ENCODE measurements around the gene TNNI3. TPM values are rescaled to one million over a fixed set of nuclear protein-coding genes. Genes with fewer than 3 reads are reported as not detected.

The TNNI3 gene
- total and polyA plus RNA-seq, 9 of the 15 experiments (the other 6 are each of a cell fraction or from before 2014, with no cell fraction given) = 4.7 to 158 (median 42.0) TPM

GRCh38 chr19:55146078-55146704 lies 11.3 kb downstream of the TNNI3 start (continued):
- TF ChIP-seq FOXM1 (IDR thresholded peaks at IDR 0.05; ENCODE audit: low read depth) (peak; percentile 83), FOXM1 (CRISPR knock-in tag; IDR thresholded peaks at IDR 0.05; ENCODE audit: low read depth) (0 out of 2 replicates have a peak, but pooled peaks have one; percentile 17), ZNF197 (CRISPR knock-in tag; IDR thresholded peaks at IDR 0.05; ENCODE audit: low read depth) (no peak), ESRRA (IDR thresholded peaks at IDR 0.05; ENCODE audit: borderline replicate concordance, low read depth) (no peak), ZNF57 (CRISPR knock-in tag; IDR thresholded peaks at IDR 0.05) (no peak), KDM1A (IDR thresholded peaks at IDR 0.05) (peak; percentile 19 to 59; a peak in 1 of 4 replicates), ZNF347 (CRISPR knock-in tag; IDR thresholded peaks at IDR 0.05; ENCODE audit: low read depth) (no peak), CBX2 (IDR thresholded peaks at IDR 0.05; ENCODE audit: insufficient read depth, low read length, poor library complexity, severe bottlenecking) (no peak), ZNF75A (CRISPR knock-in tag; IDR thresholded peaks at IDR 0.05) (no peak), HMG20A (CRISPR knock-in tag; conservative IDR thresholded peaks at IDR 0.05) (no peak), REST (IDR thresholded peaks at IDR 0.05; ENCODE audit: borderline replicate concordance) (peak; percentile 25; the same call in 1 of the 2 replicates), REST (CRISPR knock-in tag; IDR thresholded peaks at IDR 0.05; ENCODE audit: low read depth) (no peak), POLR2AphosphoS5 (IDR thresholded peaks at IDR 0.05; ENCODE audit: control insufficient read depth, insufficient read depth, low read depth, low read length) (peak; percentile 28; the same call in 1 of the 2 replicates), NR2C1 (IDR thresholded peaks at IDR 0.05) (no peak), NR2C1 (tag; IDR thresholded peaks at IDR 0.05) (no peak), HDAC6 (IDR thresholded peaks at IDR 0.05; ENCODE audit: low read depth, low read length) (no peak), AFF4 (CRISPR knock-in tag; IDR thresholded peaks at IDR 0.05) (no peak)
